Measurements from ENCODE around the gene C19orf53. TPM values are rescaled to one million over a fixed set of nuclear protein-coding genes. Genes with fewer than 3 reads are reported as not detected.

C19orf53 gene
- total RNA-seq, 1 donor from 2014 or later, result 89.1 TPM

DNA sequence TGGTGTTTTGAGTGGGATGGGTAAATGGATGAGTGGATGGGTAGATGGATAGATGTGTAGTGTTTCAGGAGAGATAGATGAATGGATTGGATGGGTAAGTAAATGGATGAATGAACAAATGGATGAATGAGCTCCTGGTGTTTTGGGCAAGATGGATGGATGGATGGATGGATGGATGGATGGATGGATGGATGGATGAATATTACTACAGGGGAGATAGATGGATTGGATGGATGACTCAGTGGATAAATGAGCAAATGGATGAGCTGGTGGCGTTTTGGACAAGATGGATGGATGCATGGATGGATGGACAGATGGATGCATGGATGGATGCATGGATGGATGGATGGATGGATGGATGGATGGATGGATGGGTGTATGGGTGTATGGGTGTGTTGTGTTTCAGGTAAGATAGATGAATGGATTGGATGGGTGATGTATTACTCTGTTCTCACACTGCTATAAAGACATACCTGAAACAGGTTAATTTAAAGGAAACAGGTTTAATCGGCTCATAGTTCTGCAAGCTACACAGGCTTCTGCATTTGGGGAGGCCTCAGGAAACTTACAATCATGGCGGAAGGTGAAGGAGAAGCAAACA is 33.3 kb downstream of the C19orf53 start:
- no peak for DNase-seq (ENCODE audit: low read depth, low spot score)
- Mint-ChIP-seq H3K27me3 (ENCODE audit: low read depth) (no peaks in the 10 kb centered on the region), H3K27ac (ENCODE audit: unreplicated experiment) (no peak overlapping the region), H3K9me3 (no peaks in the 10 kb centered on the region), H3K4me1 (no peaks in the 10 kb centered on the region), H3K36me3 (ENCODE audit: low read depth) (peaks cover 5% of the 10 kb centered on the region), H3K4me3 (no peak overlapping the region)
- TF ChIP-seq, protein P1, sequence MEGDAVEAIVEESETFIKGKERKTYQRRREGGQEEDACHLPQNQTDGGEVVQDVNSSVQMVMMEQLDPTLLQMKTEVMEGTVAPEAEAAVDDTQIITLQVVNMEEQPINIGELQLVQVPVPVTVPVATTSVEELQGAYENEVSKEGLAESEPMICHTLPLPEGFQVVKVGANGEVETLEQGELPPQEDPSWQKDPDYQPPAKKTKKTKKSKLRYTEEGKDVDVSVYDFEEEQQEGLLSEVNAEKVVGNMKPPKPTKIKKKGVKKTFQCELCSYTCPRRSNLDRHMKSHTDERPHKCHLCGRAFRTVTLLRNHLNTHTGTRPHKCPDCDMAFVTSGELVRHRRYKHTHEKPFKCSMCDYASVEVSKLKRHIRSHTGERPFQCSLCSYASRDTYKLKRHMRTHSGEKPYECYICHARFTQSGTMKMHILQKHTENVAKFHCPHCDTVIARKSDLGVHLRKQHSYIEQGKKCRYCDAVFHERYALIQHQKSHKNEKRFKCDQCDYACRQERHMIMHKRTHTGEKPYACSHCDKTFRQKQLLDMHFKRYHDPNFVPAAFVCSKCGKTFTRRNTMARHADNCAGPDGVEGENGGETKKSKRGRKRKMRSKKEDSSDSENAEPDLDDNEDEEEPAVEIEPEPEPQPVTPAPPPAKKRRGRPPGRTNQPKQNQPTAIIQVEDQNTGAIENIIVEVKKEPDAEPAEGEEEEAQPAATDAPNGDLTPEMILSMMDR (conservative IDR thresholded peaks at IDR 0.05), result no peak

DNA sequence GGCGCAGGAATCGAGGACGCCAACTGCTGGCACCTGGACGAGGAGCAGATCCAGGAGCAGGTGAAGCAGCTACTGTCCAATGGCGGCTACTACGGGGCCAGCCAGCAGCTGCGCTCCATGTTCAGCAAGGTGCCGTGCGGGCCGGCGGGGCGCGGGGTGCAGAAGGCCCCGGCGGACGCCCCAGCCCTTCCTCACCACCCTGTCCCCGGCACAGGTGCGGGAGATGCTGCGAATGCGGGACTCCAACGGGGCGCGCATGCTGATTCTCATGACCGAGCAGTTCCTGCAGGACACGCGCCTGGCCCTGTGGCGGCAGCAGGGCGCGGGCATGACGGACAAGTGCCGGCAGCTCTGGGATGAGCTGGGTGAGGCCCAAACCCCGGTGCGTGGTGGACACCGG is 34.6 kb downstream of the C19orf53 start:
- H3K4me3 Mint-ChIP-seq, result no peak overlapping the region
- TF ChIP-seq, protein P1 (conservative IDR thresholded peaks at IDR 0.05), result no peak
- H3K36me3 Mint-ChIP-seq (ENCODE audit: low read depth), result peaks cover 7% of the 10 kb centered on the region
- H3K27me3 Mint-ChIP-seq (ENCODE audit: low read depth), result no peaks in the 10 kb centered on the region
- no peaks in the 10 kb centered on the region for H3K4me1 Mint-ChIP-seq
- DNase-seq (ENCODE audit: low read depth, low spot score), result no peak
- no peaks in the 10 kb centered on the region for H3K9me3 Mint-ChIP-seq
- H3K27ac Mint-ChIP-seq (ENCODE audit: unreplicated experiment), result no peak overlapping the region

DNA sequence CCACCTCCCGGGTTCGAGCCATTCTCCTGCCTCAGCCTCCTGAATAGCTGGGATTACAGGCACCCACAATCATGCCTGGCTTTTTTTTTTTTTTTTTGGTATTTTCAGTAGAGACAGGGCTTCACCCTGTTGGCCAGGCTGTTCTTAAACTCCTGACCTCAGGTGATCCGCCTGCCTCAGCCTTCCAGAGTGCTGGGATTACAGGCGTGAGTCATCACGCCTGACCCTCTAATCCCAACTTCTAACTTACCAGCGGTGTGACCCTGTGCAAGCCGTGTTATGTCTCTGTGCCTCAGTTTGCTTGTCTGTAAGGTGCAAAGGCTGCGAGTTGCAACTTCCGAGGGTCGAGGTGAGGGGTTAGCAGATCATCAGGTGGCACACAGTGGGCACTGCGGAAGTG is 38.3 kb downstream of the C19orf53 start:
- Mint-ChIP-seq H3K9me3 (no peaks in the 10 kb centered on the region), H3K4me1 (no peaks in the 10 kb centered on the region), H3K36me3 (ENCODE audit: low read depth) (peaks cover 5% of the 10 kb centered on the region), H3K27ac (ENCODE audit: unreplicated experiment) (no peak overlapping the region), H3K4me3 (no peak overlapping the region), H3K27me3 (ENCODE audit: low read depth) (no peaks in the 10 kb centered on the region)
- TF ChIP-seq, protein P1 (conservative IDR thresholded peaks at IDR 0.05), result no peak
- no peak for DNase-seq (ENCODE audit: low read depth, low spot score)

DNA sequence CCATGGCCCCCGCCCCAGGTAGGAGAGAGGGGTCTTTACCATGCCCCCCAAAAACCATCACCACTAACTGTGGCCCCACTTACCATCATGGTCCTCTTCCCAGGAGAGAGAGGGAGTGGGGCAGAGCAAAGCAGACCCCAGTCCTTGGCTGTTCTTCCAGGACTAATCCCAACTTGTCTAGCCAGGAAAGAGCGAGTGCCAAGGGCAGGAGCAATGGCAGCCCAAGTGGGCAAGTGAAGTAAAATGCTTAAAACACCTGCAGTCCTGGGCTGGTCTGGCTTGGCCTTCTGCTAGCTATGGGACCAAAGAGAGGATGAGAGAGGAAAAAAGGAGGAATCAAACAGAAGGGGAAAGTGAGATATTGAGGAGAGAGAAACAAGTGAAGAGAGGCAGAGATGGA is 38.9 kb downstream of the C19orf53 start:
- TF ChIP-seq, protein P1 (conservative IDR thresholded peaks at IDR 0.05), result no peak
- Mint-ChIP-seq H3K4me1 (peaks cover 2% of the 10 kb centered on the region), H3K27ac (ENCODE audit: unreplicated experiment) (no peak overlapping the region), H3K27me3 (ENCODE audit: low read depth) (no peaks in the 10 kb centered on the region), H3K9me3 (no peaks in the 10 kb centered on the region), H3K36me3 (ENCODE audit: low read depth) (peaks cover 5% of the 10 kb centered on the region), H3K4me3 (no peak overlapping the region)
- DNase-seq (ENCODE audit: low read depth, low spot score), result no peak

DNA sequence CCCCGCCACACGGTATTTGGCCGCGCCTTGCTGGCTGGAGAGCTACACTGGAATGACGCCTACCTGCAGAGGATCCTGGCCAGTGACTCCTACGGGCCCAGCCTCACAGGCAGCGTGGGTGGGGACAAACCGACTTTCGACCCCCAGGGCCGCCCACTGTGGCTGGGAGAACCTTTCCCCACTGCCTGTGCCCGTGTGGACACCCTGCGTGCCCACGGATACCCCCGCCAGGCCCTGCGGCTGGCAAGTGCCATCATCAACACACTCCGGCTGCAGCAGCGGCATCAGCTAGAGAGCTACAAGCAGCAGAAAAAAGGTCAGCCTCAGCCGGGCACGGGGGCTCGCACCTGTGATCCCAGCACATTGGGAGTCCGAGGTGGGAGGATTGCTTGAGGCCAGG is 40.3 kb downstream of the C19orf53 start:
- H3K36me3 Mint-ChIP-seq (ENCODE audit: low read depth), result peaks cover 5% of the 10 kb centered on the region
- no peaks in the 10 kb centered on the region for H3K9me3 Mint-ChIP-seq
- TF ChIP-seq, protein P1 (conservative IDR thresholded peaks at IDR 0.05), result no peak
- H3K27me3 Mint-ChIP-seq (ENCODE audit: low read depth), result no peaks in the 10 kb centered on the region
- no peak overlapping the region for H3K4me3 Mint-ChIP-seq
- peaks cover 6% of the 10 kb centered on the region for H3K4me1 Mint-ChIP-seq
- no peak overlapping the region for H3K27ac Mint-ChIP-seq (ENCODE audit: unreplicated experiment)
- no peak for DNase-seq (ENCODE audit: low read depth, low spot score)
